Stomach (tissue), 9 donors: ENCODE measurements around the gene FNDC11. TPM values are rescaled to one million over a fixed set of nuclear protein-coding genes. Genes with fewer than 3 reads are reported as not detected.
A peak's percentile ranks its signal among the peaks of the same experiment; 100 is the strongest.

ENCODE experiments used
- DNase-seq, 2 donors: peaks; one replicate each; pipeline versions ENCODE4 v3.0.0 to v3.0.0-alpha.2; 2013 to 2019
- H3K27ac ChIP-seq, 5 donors: fragments of 200-600 bp in 4 of 5; sonication (generic) in 4 of 5; one replicate each; pipeline ENCODE4 v1.5.1; 2013 to 2019; ENCODE audit warnings: mild to moderate bottlenecking in 1 of 5, moderate library complexity in 1 of 5
- H3K27me3 ChIP-seq, 3 donors: fragments of 200-600 bp; sonication (generic); one replicate each; pipeline ENCODE4 v1.5.1; 2017 to 2019; ENCODE audit warnings: mixed run types in 1 of 3
- H3K36me3 ChIP-seq, 4 donors: fragments of 200-600 bp; sonication (generic); 1 replicate in 3 of 4; 2 replicates in 1 of 4; pipeline ENCODE4 v1.5.1; 2016 to 2019
- H3K4me1 ChIP-seq, 4 donors: fragments of 200-600 bp; sonication (generic); one replicate each; pipeline ENCODE4 v1.5.1; 2016 to 2019
- H3K4me3 ChIP-seq, 4 donors: fragments of 200-600 bp; sonication (generic) in 3 of 4; one replicate each; pipeline ENCODE4 v1.5.1; 2016 to 2019; ENCODE audit warnings: mild to moderate bottlenecking in 1 of 4
- H3K9me3 ChIP-seq, 4 donors: fragments of 200-600 bp; sonication (generic); one replicate each; pipeline ENCODE4 v1.5.1; 2016 to 2019
- EP300 ChIP-seq: sonication (generic); formaldehyde crosslinking; IDR thresholded peaks from one replicate; pipeline ENCODE4 v1.6.1; 2017; ENCODE audit warnings: antibody characterized with exemption
- POLR2A ChIP-seq, 4 donors: fragments of 450-650 bp; IDR thresholded peaks; one replicate each; pipeline ENCODE4 v1.6.1; 2016; ENCODE audit warnings: antibody characterized with exemption in 4 of 4, control low read depth in 2 of 4, mild to moderate bottlenecking in 1 of 4, moderate library complexity in 1 of 4
- POLR2AphosphoS5 ChIP-seq, 3 donors: sonication (generic); formaldehyde crosslinking; IDR thresholded peaks; one replicate each; pipeline ENCODE4 v1.6.1; 2016; ENCODE audit warnings: antibody characterized with exemption in 3 of 3
- WGBS, 5 donors: extraction: QIAGEN DNeasy Blood & Tissue Kit in 3 of 5; methylation state at CpG; one replicate each; pipeline versions ENCODE4 v1.1.5 to v1.1.7; 2013 to 2018; 5-methylcytosine and 5-hydroxymethylcytosine counted together
- intact Hi-C: fragments of 100-400 bp; cut with DNase I; formaldehyde crosslinking; loops from one replicate; pipeline ENCODE4 v1.15.1; 2023; ENCODE audit warnings: low total_unique reads
- polyA plus RNA-seq, 3 donors: library from polyadenylated mRNA; stranded (reverse); fragments of 200-250 nt; gene quantifications; one replicate each; pipeline ENCODE4 v1.2.3, GENCODE V29; 2013
- total RNA-seq, 5 donors: library from RNA; depleted of rRNA; stranded (reverse); fragments of >200 nt; gene quantifications; one replicate each; pipeline versions ENCODE4 v1.1.0 to v1.2.3, GENCODE V29; 2014 to 2016
- TF ChIP-seq, protein P1 (sequence below), 7 experiments: fragments of 450-650 bp in 4 of 7; fragments of 200-600 bp in 3 of 7; sonication (generic) in 3 of 7; IDR thresholded peaks; one replicate each; pipeline ENCODE4 v1.5.1; 2016 to 2019; ENCODE audit warnings: antibody characterized with exemption in 7 of 7, control low read depth in 2 of 7, mild to moderate bottlenecking in 1 of 7
- donor health status: healthy with polysubstance abuse.
- donor health status: Bipolar disorder and iron deficiency.
- donor health status: healthy.

FNDC11 gene
- total and polyA plus RNA-seq, 8 donors, result 0.25 to 3.1 (median 0.55) TPM; not detected in 3

DNA sequence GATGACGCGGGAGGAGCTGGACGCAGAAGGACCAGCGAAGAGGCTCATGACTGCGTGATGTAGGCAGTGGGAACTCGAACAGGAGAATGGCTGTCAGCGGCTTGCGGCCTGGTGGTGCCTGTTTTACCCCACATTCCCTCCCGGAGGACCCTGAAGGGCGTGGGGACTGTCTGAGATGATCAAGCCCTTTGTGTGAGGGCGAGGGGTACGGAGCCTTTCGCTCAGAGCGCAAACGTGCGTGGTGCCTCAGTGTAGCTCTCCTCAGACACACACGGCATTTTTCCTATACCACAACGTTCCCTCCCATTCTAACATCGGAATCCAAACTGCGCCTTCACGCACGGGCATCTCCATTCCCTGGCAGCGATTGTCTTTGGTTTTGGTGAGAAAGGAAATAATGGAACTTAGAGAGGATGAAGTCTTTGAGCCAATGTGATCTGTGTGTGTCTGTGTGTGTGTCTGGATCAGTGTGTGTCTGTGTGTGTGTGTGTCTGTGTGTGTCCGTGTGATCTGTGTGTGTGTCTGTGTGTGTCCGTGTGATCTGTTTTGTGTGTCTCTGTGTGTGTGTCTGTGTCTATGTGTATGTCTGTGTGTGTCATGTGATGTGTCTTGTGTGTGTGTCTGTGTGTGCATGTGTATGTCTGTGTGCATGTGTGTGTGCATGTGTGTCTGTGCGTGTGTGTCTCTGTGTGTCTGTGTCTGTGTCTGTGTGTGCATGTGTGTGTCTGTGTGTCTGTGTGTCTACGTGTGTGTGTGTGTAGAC, 22.1 kb upstream of the FNDC11 start:
- Histone ChIP-seq H3K9me3 (no peaks in the 10 kb centered on the region), H3K27ac (no peak overlapping the region), H3K36me3 (no peaks in the 10 kb centered on the region), H3K27me3 (peaks cover 0 to 52% (median 11%) of the 10 kb centered on the region in 3 donors), H3K4me1 (peaks cover 23 to 35% (median 32%) of the 10 kb centered on the region in 4 donors), H3K4me3 (no peak overlapping the region)
- intact Hi-C loops, result no loop called here
- no peak for DNase-seq
- no peak for TF ChIP-seq EP300
- TF ChIP-seq, protein P1, sequence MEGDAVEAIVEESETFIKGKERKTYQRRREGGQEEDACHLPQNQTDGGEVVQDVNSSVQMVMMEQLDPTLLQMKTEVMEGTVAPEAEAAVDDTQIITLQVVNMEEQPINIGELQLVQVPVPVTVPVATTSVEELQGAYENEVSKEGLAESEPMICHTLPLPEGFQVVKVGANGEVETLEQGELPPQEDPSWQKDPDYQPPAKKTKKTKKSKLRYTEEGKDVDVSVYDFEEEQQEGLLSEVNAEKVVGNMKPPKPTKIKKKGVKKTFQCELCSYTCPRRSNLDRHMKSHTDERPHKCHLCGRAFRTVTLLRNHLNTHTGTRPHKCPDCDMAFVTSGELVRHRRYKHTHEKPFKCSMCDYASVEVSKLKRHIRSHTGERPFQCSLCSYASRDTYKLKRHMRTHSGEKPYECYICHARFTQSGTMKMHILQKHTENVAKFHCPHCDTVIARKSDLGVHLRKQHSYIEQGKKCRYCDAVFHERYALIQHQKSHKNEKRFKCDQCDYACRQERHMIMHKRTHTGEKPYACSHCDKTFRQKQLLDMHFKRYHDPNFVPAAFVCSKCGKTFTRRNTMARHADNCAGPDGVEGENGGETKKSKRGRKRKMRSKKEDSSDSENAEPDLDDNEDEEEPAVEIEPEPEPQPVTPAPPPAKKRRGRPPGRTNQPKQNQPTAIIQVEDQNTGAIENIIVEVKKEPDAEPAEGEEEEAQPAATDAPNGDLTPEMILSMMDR (IDR thresholded peaks at IDR 0.05), result no peak
- TF ChIP-seq POLR2AphosphoS5 (IDR thresholded peaks at IDR 0.05), result no peak
- no peak for TF ChIP-seq POLR2A (IDR thresholded peaks at IDR 0.05)
- 78 to 90% (median 89%) methylated on average over 26 to 27 of the region's 27 CpGs for WGBS, 5 donors

DNA sequence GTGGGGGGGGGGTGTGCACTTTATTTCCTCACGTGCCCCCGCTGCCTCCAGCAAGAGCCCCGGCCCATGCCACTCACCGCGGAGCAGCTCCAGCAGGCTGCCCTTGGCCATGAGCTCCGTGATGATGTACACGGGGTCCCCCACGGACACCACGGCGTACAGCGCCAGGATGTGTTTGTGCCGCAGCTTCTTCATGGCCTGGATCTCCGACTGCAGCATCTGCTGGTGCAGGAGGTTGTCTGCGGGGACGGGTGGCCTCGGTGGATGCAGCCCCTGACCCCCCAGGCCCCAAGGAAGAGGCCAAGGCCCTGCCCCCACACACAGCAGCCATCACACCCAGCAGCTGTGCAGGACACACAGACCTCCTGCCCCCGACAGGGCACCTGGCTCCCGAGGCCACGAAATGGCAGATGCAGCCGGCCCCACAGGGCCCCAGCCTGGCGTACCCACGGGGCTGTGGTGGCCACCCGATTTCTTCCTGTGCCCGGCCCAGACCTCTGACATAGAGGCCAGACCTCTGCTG, 21.4 kb upstream of the FNDC11 start:
- no peak for DNase-seq
- peaks cover 0 to 58% (median 11%) of the 10 kb centered on the region in 3 donors for H3K27me3 ChIP-seq
- H3K36me3 ChIP-seq, result no peaks in the 10 kb centered on the region
- 77 to 87% (median 83%) methylated on average over 10 to 24 of the region's 24 CpGs for WGBS, 5 donors
- peaks cover 29 to 42% (median 39%) of the 10 kb centered on the region in 4 donors for H3K4me1 ChIP-seq
- intact Hi-C loops, result no loop called here
- no peaks in the 10 kb centered on the region for H3K9me3 ChIP-seq
- TF ChIP-seq EP300, result no peak
- no peak for TF ChIP-seq POLR2A (IDR thresholded peaks at IDR 0.05)
- TF ChIP-seq, protein P1 (IDR thresholded peaks at IDR 0.05), result no peak
- no peak for TF ChIP-seq POLR2AphosphoS5 (IDR thresholded peaks at IDR 0.05)
- no peak overlapping the region for H3K4me3 ChIP-seq
- H3K27ac ChIP-seq, result no peak overlapping the region

DNA sequence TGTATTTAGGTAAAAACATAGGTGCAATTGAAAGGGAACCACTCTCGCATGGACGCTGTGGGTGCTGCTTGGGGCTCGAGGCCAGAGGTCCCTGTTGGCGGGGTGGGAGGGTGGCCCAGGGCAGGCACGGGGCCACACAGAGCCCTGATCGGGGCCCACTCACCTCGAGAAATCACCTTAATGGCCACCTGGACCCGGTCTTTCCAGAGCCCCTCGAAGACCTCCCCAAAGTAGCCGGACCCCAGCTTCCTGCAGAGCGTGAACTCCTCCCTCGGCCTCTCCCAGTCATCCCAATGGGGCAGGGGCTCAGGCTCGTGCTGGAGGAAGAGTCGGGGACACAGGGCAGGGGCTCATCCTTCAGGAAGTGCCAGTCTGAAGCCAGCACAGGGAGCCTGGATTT, 20.6 kb upstream of the FNDC11 start:
- H3K4me3 ChIP-seq, result peak overlapping the region in 1 of 4 donors; percentile 3
- H3K9me3 ChIP-seq, result no peaks in the 10 kb centered on the region
- intact Hi-C loops, result no loop called here
- peak overlapping the region; percentile 78 to 96 (median 90) for H3K27ac ChIP-seq
- TF ChIP-seq, protein P1 (IDR thresholded peaks at IDR 0.05), result no peak
- TF ChIP-seq POLR2AphosphoS5 (IDR thresholded peaks at IDR 0.05) (no peak), POLR2A (IDR thresholded peaks at IDR 0.05) (no peak), EP300 (no peak)
- H3K4me1 ChIP-seq, result peaks cover 34 to 50% (median 48%) of the 10 kb centered on the region in 4 donors
- 80 to 83% (median 83%) methylated on average over 14 of the region's 14 CpGs for WGBS, 5 donors
- H3K36me3 ChIP-seq, result no peaks in the 10 kb centered on the region
- DNase-seq, result no peak
- peaks cover 0 to 63% (median 11%) of the 10 kb centered on the region in 3 donors for H3K27me3 ChIP-seq

DNA sequence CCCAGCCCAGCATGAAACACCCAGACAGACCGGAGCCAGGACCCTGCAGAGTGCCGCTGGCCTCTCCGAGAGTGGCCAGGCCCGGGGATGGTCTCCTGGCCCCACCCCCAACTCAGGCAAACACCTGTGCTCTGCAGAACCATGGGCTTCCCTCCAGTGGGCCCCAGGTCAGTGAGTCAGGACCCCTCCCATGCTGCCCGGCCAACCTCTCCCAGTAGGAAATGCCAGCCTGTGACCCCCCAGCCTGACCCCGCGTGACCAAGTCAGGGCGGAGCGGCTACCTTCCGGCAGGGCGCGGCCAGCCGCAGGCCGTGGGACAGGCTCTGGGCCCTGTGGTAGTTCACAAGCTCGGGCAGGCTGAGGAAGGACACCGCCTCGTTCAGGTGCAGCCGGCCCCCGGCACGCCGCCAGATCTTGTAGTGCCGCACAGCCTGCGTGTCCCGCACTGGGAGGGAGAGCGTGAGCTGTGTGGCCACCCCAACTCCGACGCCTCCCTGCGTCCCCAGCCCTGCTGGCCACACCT, 20.0 kb upstream of the FNDC11 start:
- Histone ChIP-seq H3K4me1 (peaks cover 35 to 56% (median 52%) of the 10 kb centered on the region in 4 donors), H3K9me3 (no peaks in the 10 kb centered on the region), H3K27me3 (peaks cover 0 to 63% (median 11%) of the 10 kb centered on the region in 3 donors), H3K36me3 (no peaks in the 10 kb centered on the region), H3K4me3 (no peak overlapping the region), H3K27ac (peak overlapping the region; percentile 78 to 96 (median 90))
- intact Hi-C loops, result no loop called here
- TF ChIP-seq, protein P1 (IDR thresholded peaks at IDR 0.05), result no peak
- TF ChIP-seq POLR2AphosphoS5 (IDR thresholded peaks at IDR 0.05), result peak in 2 of 3 donors; percentile 87 to 95
- TF ChIP-seq EP300, result no peak
- peak in 1 of 4 donors; percentile 30 for TF ChIP-seq POLR2A (IDR thresholded peaks at IDR 0.05)
- peak; percentile 83 to 94 for DNase-seq
- WGBS, 5 donors, result 19 to 56% (median 39%) methylated on average over 10 to 28 of the region's 28 CpGs
